NT2/D1 (cell line): ENCODE results near the gene XPR1.

Source experiments
- DNase-seq: peaks from one replicate; pipeline ENCODE4 v3.0.0-alpha.2; 2011; ENCODE audit warnings: low read depth, low spot score
- H3K27me3 ChIP-seq: 2 replicates; pipeline ENCODE4 v1.6.0; 2011; ENCODE audit warnings: mild to moderate bottlenecking; ENCODE audit not compliant: insufficient read length, insufficient read depth
- H3K36me3 ChIP-seq: 2 replicates; pipeline ENCODE4 v1.6.1; 2011; ENCODE audit warnings: mild to moderate bottlenecking, low read length, mixed read lengths; ENCODE audit not compliant: insufficient read depth, insufficient read length
- H3K4me1 ChIP-seq: 2 replicates; pipeline ENCODE4 v1.5.1; 2011; ENCODE audit not compliant: insufficient read depth, insufficient read length
- H3K4me3 ChIP-seq: 2 replicates; pipeline ENCODE4 v1.5.1; 2011; ENCODE audit warnings: low read depth; ENCODE audit not compliant: insufficient read length
- H3K9ac ChIP-seq: 2 replicates; pipeline ENCODE4 v1.6.0; 2011; ENCODE audit warnings: low read depth; ENCODE audit not compliant: insufficient read length
- H3K9me3 ChIP-seq: 2 replicates; pipeline ENCODE4 v1.5.1; 2011; ENCODE audit warnings: mild to moderate bottlenecking, low read length; ENCODE audit not compliant: insufficient read depth
- SUZ12 ChIP-seq: IDR thresholded peaks from 2 replicates; pipeline ENCODE4 v1.6.1; 2011; ENCODE audit not compliant: insufficient read length, insufficient read depth; ENCODE audit errors: extremely low read depth
- YY1 ChIP-seq: IDR thresholded peaks from 2 replicates; pipeline ENCODE4 v1.6.1; 2011; ENCODE audit not compliant: insufficient read length, insufficient read depth
- ZNF274 ChIP-seq: IDR thresholded peaks from 2 replicates; pipeline ENCODE4 v1.6.1; 2011; ENCODE audit warnings: mild to moderate bottlenecking, low read depth, low read length

XPR1 gene

DNA sequence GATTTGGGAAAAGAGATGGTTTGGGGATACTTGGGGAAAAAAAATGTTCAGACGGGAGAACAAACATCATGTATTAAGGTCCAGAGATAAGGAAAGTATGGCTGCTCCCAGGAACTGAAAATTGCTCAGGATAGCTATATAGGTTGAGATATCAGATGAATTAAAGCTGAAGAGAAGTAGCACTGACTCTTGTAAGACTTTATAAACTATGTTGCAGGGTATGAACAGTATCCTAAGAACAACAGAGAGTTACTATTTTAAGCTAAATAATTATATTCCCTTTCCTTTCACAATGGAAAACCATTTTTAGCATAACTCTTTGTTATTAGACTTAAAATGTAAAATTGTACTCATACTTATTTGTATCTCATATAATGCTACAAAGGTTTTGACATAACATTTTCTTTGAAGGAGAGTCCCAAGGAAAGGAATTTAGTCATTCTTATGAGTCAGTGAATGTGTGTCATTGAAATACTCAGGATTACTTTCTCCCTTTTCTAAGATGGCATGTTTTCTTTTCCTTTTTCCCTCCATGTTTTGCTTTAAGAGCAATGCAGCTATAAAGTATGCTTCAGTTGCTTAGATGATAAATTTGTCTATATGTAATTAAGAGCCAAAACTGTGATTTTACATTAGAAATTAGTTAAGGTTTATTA is 141.5 kb downstream of the XPR1 start:
- no peak for DNase-seq
- H3K4me3 ChIP-seq = no peak overlapping the region
- TF ChIP-seq ZNF274 = no peak
- no peak for TF ChIP-seq YY1
- no peak for TF ChIP-seq SUZ12
- no peaks in the 10 kb centered on the region for H3K27me3 ChIP-seq
- H3K9me3 ChIP-seq = no peaks in the 10 kb centered on the region
- H3K36me3 ChIP-seq = no peaks in the 10 kb centered on the region
- H3K9ac ChIP-seq = no peak overlapping the region
- no peaks in the 10 kb centered on the region for H3K4me1 ChIP-seq

DNA sequence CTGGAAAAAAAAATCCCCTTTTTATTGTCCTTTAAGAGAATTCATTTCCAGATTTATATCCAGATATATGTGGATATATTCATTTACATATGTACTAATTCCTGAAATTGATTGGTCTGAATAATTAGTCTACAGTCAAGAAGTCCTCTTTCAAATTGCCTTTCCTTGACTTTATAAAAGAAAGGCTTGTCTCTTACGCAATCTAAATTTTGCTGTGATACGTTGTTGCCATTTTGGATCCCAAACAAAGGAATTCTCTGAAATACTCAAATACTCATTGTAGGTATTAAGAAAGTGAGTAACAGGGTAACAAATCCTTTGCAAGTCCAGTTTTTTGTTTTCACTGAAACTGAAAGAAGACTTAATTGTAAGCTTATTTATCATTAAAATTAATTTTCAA is 144.0 kb downstream of the XPR1 start:
- Histone ChIP-seq H3K4me3 (no peak overlapping the region), H3K4me1 (no peaks in the 10 kb centered on the region), H3K9me3 (no peaks in the 10 kb centered on the region), H3K27me3 (no peaks in the 10 kb centered on the region), H3K9ac (no peak overlapping the region), H3K36me3 (no peaks in the 10 kb centered on the region)
- DNase-seq = no peak
- TF ChIP-seq ZNF274 (no peak), YY1 (no peak), SUZ12 (no peak)

DNA sequence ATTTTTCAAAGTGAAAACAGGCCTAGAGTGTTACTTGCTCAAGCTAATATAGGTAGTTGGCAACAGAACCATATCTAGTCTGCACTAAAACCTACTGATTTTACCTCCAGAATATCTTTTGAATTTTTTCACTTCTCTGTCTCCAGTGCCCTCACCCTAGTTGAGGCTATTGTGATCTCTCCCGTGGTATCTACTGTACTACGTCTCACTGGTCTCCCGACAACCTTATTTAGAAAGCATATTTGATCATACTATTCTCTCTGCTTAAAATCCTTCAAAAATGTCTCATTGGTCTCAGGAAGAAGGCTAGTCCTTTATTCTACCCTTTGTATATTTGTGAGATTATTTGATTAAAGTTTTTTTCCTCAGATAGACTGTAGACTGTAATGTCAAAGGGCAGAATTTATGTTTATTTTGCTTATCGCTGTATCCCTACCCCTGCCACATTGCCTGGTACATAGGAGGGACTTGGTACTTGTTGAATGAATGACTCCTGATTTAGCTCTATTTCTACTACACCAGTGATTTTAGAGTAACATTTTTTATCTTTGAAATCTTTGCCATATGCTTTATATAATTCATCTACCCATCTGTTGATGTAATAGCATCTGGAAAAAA is 145.4 kb downstream of the XPR1 start:
- H3K9me3 ChIP-seq = no peaks in the 10 kb centered on the region
- H3K4me1 ChIP-seq = no peaks in the 10 kb centered on the region
- TF ChIP-seq YY1 (no peak), SUZ12 (no peak), ZNF274 (no peak)
- no peaks in the 10 kb centered on the region for H3K36me3 ChIP-seq
- DNase-seq = no peak
- H3K27me3 ChIP-seq = no peaks in the 10 kb centered on the region
- no peak overlapping the region for H3K4me3 ChIP-seq
- no peak overlapping the region for H3K9ac ChIP-seq

DNA sequence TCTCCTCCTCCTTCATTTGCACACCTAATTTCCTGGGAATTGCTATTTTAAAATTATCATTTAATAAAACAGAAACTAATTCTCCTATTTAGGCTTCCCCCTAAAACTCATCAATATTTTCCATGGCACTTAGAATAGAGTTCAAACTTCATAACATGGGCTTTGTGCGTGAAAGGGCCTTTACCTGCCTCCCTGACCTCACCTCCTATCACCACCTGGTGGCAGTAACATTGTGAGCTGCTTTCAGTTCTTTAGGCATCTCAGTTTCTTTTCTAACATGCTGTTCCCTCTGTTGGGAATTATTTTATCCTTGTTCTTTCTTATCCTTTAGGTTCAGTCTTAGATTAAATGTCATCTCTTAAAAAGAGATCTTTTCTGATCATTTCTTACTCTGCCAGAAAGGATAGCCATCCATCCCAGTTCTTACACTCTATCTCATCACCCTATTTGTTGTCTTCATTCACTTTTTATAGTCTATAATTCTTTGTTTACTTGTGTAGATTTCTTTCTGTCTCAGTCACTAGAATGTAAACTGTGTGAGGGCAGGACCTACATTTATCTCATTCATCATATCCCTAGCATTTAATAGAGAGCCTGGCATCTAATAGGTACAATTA is 147.1 kb downstream of the XPR1 start:
- no peaks in the 10 kb centered on the region for H3K4me1 ChIP-seq
- no peaks in the 10 kb centered on the region for H3K27me3 ChIP-seq
- no peak overlapping the region for H3K9ac ChIP-seq
- DNase-seq = peak; percentile 6
- no peaks in the 10 kb centered on the region for H3K9me3 ChIP-seq
- no peaks in the 10 kb centered on the region for H3K36me3 ChIP-seq
- TF ChIP-seq ZNF274 = no peak
- no peak overlapping the region for H3K4me3 ChIP-seq

DNA sequence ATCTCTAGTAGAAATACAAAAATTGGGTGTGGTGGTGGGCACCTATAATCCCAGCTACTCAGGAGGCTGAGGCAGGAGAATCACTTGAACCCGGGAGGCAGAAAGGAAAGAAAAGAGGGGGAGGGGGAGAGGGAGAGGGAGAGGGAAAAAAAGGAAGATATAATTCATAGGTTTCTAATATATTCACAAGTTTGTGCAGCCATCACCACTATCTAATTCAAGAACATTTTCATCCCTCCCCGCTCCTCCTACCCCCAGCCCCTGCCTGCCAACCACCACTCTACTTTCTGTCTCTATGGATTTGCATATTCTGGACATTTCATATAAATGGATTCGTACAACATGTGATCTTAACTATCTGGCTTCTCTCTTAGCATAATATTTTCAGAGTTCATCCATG is 147.8 kb downstream of the XPR1 start:
- Histone ChIP-seq H3K27me3 (no peaks in the 10 kb centered on the region), H3K9ac (no peak overlapping the region), H3K4me1 (no peaks in the 10 kb centered on the region), H3K4me3 (no peak overlapping the region), H3K36me3 (no peaks in the 10 kb centered on the region), H3K9me3 (no peaks in the 10 kb centered on the region)
- TF ChIP-seq ZNF274 (no peak), SUZ12 (no peak), YY1 (no peak)
- DNase-seq = no peak

DNA sequence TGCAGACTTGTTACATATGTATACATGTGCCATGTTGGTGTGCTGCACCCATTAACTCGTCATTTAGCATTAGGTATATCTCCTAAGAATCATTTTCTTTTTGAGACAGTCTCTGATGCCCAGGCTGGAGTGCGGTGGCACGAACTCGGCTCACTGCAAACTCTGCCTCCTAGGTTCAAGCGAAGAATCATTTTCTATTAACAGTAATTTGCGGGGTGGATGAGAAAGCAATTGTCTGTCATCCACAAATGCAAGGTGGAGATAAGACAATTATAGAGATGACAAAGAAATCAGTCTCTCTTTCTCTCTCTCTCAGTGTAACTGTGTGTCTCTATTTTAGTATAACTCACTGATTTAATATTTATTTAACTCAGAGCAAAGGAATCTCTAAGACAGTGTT is 149.9 kb downstream of the XPR1 start:
- Histone ChIP-seq H3K4me1 (no peaks in the 10 kb centered on the region), H3K27me3 (no peaks in the 10 kb centered on the region), H3K36me3 (no peaks in the 10 kb centered on the region), H3K4me3 (no peak overlapping the region), H3K9ac (no peak overlapping the region), H3K9me3 (no peaks in the 10 kb centered on the region)
- no peak for TF ChIP-seq SUZ12
- no peak for TF ChIP-seq YY1
- TF ChIP-seq ZNF274 = no peak
- DNase-seq = no peak

DNA sequence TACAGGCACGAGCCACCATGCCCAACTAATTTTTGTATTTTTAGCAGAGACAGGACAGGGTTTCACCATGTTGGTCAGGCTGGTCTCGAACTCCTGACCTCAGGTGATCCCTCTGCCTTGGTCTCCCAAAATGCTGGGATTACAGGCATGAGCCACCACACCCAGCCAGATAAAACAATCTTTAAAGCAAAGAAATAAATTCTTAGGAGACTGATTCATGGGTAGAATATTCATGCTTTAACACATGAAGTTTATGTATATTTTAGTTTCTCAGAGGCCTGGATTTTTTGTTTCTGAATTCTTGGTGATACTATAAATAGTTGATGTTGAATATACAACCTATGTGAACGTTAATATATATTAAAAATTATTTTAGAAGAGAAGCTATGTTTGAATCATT is 153.5 kb downstream of the XPR1 start:
- no peak for DNase-seq
- Histone ChIP-seq H3K36me3 (no peaks in the 10 kb centered on the region), H3K4me1 (no peaks in the 10 kb centered on the region), H3K9me3 (no peaks in the 10 kb centered on the region), H3K4me3 (no peak overlapping the region), H3K9ac (no peak overlapping the region), H3K27me3 (no peaks in the 10 kb centered on the region)
- TF ChIP-seq ZNF274 (no peak), SUZ12 (no peak), YY1 (no peak)

DNA sequence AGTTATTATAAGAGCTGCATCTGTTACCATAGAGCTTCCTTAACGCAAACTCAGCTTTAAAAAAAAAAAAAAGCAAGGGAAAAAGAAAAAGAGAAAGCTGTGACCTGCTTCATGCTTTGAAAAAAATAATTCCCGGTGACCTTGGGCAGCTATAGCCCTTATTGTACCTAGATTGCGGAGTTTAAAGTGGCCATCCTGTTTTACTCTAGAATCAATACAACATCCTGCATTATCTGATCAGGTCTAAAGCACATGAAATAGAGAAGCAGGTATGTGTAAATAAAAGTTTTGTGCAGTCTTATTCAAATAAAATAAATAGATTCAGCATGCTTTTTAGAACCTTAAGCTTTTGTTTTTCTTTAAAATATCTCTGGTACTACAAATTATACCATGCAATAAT is 154.1 kb downstream of the XPR1 start:
- H3K9ac ChIP-seq = no peak overlapping the region
- H3K9me3 ChIP-seq = no peaks in the 10 kb centered on the region
- H3K4me3 ChIP-seq = no peak overlapping the region
- H3K4me1 ChIP-seq = no peaks in the 10 kb centered on the region
- no peaks in the 10 kb centered on the region for H3K27me3 ChIP-seq
- no peak for TF ChIP-seq ZNF274
- TF ChIP-seq SUZ12 = no peak
- no peak for TF ChIP-seq YY1
- no peaks in the 10 kb centered on the region for H3K36me3 ChIP-seq
- no peak for DNase-seq
